ENCODE results near the gene COL27A1.

Gene COL27A1

GRCh38 chr9:114214686-114215414 lies 59.5 kb downstream of the COL27A1 start:
- TF ChIP-seq ZNF391 (tag by site-specific recombination; IDR thresholded peaks at IDR 0.05; ENCODE audit: borderline replicate concordance, low read depth) (no peak), ZNF214 (tag by site-specific recombination; IDR thresholded peaks at IDR 0.05; ENCODE audit: borderline replicate concordance) (no peak), ELK4 (IDR thresholded peaks at IDR 0.05; ENCODE audit: borderline replicate concordance, low read depth, low read length) (no peak), ZNF670 (tag by site-specific recombination; IDR thresholded peaks at IDR 0.05; ENCODE audit: low read depth) (no peak), ZNF223 (tag by site-specific recombination; IDR thresholded peaks at IDR 0.05) (no peak), ZNF140 (tag by site-specific recombination; IDR thresholded peaks at IDR 0.05) (no peak), ZNF354C (tag by site-specific recombination; IDR thresholded peaks at IDR 0.05; ENCODE audit: borderline replicate concordance, low read depth) (no peak), ZNF302 (tag by site-specific recombination; IDR thresholded peaks at IDR 0.05; ENCODE audit: low read depth) (no peak), ZNF449 (tag by site-specific recombination; IDR thresholded peaks at IDR 0.05) (no peak), ZNF610 (tag by site-specific recombination; IDR thresholded peaks at IDR 0.05; ENCODE audit: borderline replicate concordance) (no peak), ZFP41 (tag by site-specific recombination; IDR thresholded peaks at IDR 0.05; ENCODE audit: borderline replicate concordance) (no peak), ZEB2 (tag by site-specific recombination; IDR thresholded peaks at IDR 0.05) (no peak), ZSCAN23 (tag by site-specific recombination; IDR thresholded peaks at IDR 0.05) (no peak), ZNF768 (tag by site-specific recombination; IDR thresholded peaks at IDR 0.05) (no peak), ZFHX2 (tag by site-specific recombination; conservative IDR thresholded peaks at IDR 0.05) (no peak)
- POLR2A ChIA-PET: no interaction called here
- Histone ChIP-seq H3K4me1 (ENCODE audit: control insufficient read depth, insufficient read depth, low read length) (peaks cover 3% of the 10 kb centered on the region; the same call in 1 of the 2 replicates), H3K4me3 (ENCODE audit: low read depth, low read length) (no peak overlapping the region), H3K9me3 (ENCODE audit: control insufficient read depth, insufficient read depth, low read depth, low read length) (no peaks in the 10 kb centered on the region), H3K36me3 (ENCODE audit: control insufficient read depth in 2 of 2, insufficient read depth in 1 of 2, low read length in 2 of 2) (no peaks in the 10 kb centered on the region), H3K27ac (ENCODE audit: extremely low read depth, low read depth, low read length) (no peak overlapping the region)
- CTCF ChIA-PET: interaction anchor here (0.9 to 1.2 kb wide), 3 partner anchors 42 to 76 kb away, joined by 3 to 4 read pairs (median 4); no protein-coding TSS in a partner anchor

- ChIA-PET CTCF (interaction anchor here (0.6 to 1.1 kb wide), 3 partner anchors 44 to 134 kb away, joined by 3 to 4 read pairs (median 3); no protein-coding TSS in a partner anchor), POLR2A (no interaction called here)
- Histone ChIP-seq H3K27ac (ENCODE audit: extremely low read depth, low read depth, low read length) (no peak overlapping the region), H3K9me3 (ENCODE audit: control insufficient read depth, insufficient read depth, low read depth, low read length) (no peaks in the 10 kb centered on the region), H3K4me3 (ENCODE audit: low read depth, low read length) (no peak overlapping the region), H3K36me3 (ENCODE audit: control insufficient read depth in 2 of 2, insufficient read depth in 1 of 2, low read length in 2 of 2) (no peaks in the 10 kb centered on the region), H3K4me1 (ENCODE audit: control insufficient read depth, insufficient read depth, low read length) (peaks cover 3% of the 10 kb centered on the region; the same call in 1 of the 2 replicates)
- TF ChIP-seq ZNF280D (tag by site-specific recombination; IDR thresholded peaks at IDR 0.05) (no peak), ZNF548 (tag by site-specific recombination; IDR thresholded peaks at IDR 0.05) (no peak), ZNF560 (tag by site-specific recombination; IDR thresholded peaks at IDR 0.05; ENCODE audit: borderline replicate concordance) (no peak), YY1 (tag by site-specific recombination; IDR thresholded peaks at IDR 0.05) (no peak), ZNF416 (tag by site-specific recombination; IDR thresholded peaks at IDR 0.05) (no peak), ZNF704 (tag by site-specific recombination; IDR thresholded peaks at IDR 0.05) (no peak), ZNF658 (tag by site-specific recombination; IDR thresholded peaks at IDR 0.05) (no peak), PRDM1 (tag by site-specific recombination; IDR thresholded peaks at IDR 0.05) (no peak), ZNF341 (tag by site-specific recombination; IDR thresholded peaks at IDR 0.05; ENCODE audit: low read depth) (no peak), SALL2 (tag by site-specific recombination; IDR thresholded peaks at IDR 0.05; ENCODE audit: borderline replicate concordance) (no peak), ZNF639 (tag by site-specific recombination; IDR thresholded peaks at IDR 0.05) (no peak), ZNF768 (tag by site-specific recombination; IDR thresholded peaks at IDR 0.05) (no peak), ZNF791 (tag by site-specific recombination; IDR thresholded peaks at IDR 0.05) (no peak)
These were observed 60.7 kb downstream of the COL27A1 start for GRCh38 chr9:114216081-114216480.

Data from HEK293 (cell line).